Astrocyte (in vitro differentiated cells and primary cell): ENCODE data around the gene SLC9A7. TPM values are rescaled to one million over a fixed set of nuclear protein-coding genes. Genes with fewer than 3 reads are reported as not detected.

ENCODE experiments used
- DNase-seq: peaks from one replicate; pipeline ENCODE4 v3.0.0-alpha.2; 2010; ENCODE audit warnings: low read depth
- FAIRE-seq: peaks from 2 replicates; lab custom pipeline; 2011; peaks lifted over from hg19 to GRCh38; lab: Jason Lieb, UNC
- H2AFZ ChIP-seq: 2 replicates; pipeline ENCODE4 v1.6.0; 2012; ENCODE audit warnings: low read depth, low read length, inconsistent platforms
- H3K27ac ChIP-seq: 2 replicates; pipeline ENCODE4 v1.5.1; 2011; ENCODE audit warnings: low read depth, low read length, inconsistent platforms
- H3K27me3 ChIP-seq: 2 replicates; pipeline ENCODE4 v1.6.0; 2011; ENCODE audit warnings: low read length, inconsistent platforms; ENCODE audit not compliant: insufficient read depth
- H3K36me3 ChIP-seq: 2 replicates; pipeline ENCODE4 v1.5.1; 2011; ENCODE audit warnings: low read length, inconsistent platforms; ENCODE audit not compliant: insufficient read depth
- H3K4me1 ChIP-seq: 2 replicates; pipeline ENCODE4 v1.5.1; 2011; ENCODE audit warnings: low read length, inconsistent platforms; ENCODE audit not compliant: insufficient read depth
- H3K4me2 ChIP-seq: 2 replicates; pipeline ENCODE4 v1.6.0; 2012; ENCODE audit warnings: low read length, inconsistent platforms
- H3K4me3 ChIP-seq: 2 replicates; pipeline ENCODE4 v1.5.1; 2011; ENCODE audit warnings: low read depth, mild to moderate bottlenecking, low read length, inconsistent platforms; ENCODE audit not compliant: insufficient read depth
- H3K79me2 ChIP-seq: 2 replicates; pipeline ENCODE4 v1.6.0; 2012; ENCODE audit warnings: mild to moderate bottlenecking, low read length, inconsistent platforms; ENCODE audit not compliant: insufficient read depth
- H3K9ac ChIP-seq: 2 replicates; pipeline ENCODE4 v1.6.0; 2012; ENCODE audit warnings: mild to moderate bottlenecking, low read length, inconsistent platforms
- H3K9me3 ChIP-seq: 2 replicates; pipeline ENCODE4 v1.5.1; 2012; ENCODE audit warnings: low read depth, mild to moderate bottlenecking, low read length, inconsistent platforms; ENCODE audit not compliant: insufficient read depth
- H4K20me1 ChIP-seq: 2 replicates; pipeline ENCODE4 v1.6.0; 2012; ENCODE audit warnings: low read length, inconsistent platforms; ENCODE audit not compliant: insufficient read depth
- H3K27ac Mint-ChIP-seq: one replicate; pipeline ENCODE4 v1.8.0; 2021; ENCODE audit warnings: mild to moderate bottlenecking, mixed read lengths; ENCODE audit not compliant: unreplicated experiment
- H3K27me3 Mint-ChIP-seq: one replicate; pipeline ENCODE4 v1.8.0; 2021; ENCODE audit warnings: low read depth, mixed read lengths; ENCODE audit not compliant: unreplicated experiment
- H3K36me3 Mint-ChIP-seq: one replicate; pipeline ENCODE4 v1.8.0; 2021; ENCODE audit warnings: low read depth, mixed read lengths; ENCODE audit not compliant: unreplicated experiment
- H3K4me1 Mint-ChIP-seq: one replicate; pipeline ENCODE4 v1.8.0; 2021; ENCODE audit warnings: low read depth, mixed read lengths; ENCODE audit not compliant: unreplicated experiment
- H3K4me3 Mint-ChIP-seq: one replicate; pipeline ENCODE4 v1.8.0; 2021; ENCODE audit warnings: mild to moderate bottlenecking, moderate library complexity, mixed read lengths; ENCODE audit not compliant: unreplicated experiment
- H3K9me3 Mint-ChIP-seq: one replicate; pipeline ENCODE4 v1.8.0; 2021; ENCODE audit warnings: mild to moderate bottlenecking, mixed read lengths; ENCODE audit not compliant: unreplicated experiment
- CTCF ChIP-seq: IDR thresholded peaks from 2 replicates; pipeline ENCODE4 v1.5.1; 2011; ENCODE audit warnings: low read depth, mild to moderate bottlenecking, inconsistent platforms, low read length, moderate library complexity; ENCODE audit not compliant: insufficient read depth
- EZH2 ChIP-seq: IDR thresholded peaks from 2 replicates; pipeline ENCODE4 v1.6.1; 2012; ENCODE audit warnings: mild to moderate bottlenecking, low read length, inconsistent platforms; ENCODE audit not compliant: insufficient read depth
- total RNA-seq: library from RNA; stranded (reverse); gene quantifications from 2 replicates; pipeline ENCODE4 v1.2.1, GENCODE V29; 2021

SLC9A7 gene
- total RNA-seq, 1 donor from 2014 or later, result 21.0 TPM

GRCh38 chrX:46653482-46653881, 105.4 kb downstream of the SLC9A7 start:
- FAIRE-seq, result no peak
- Histone ChIP-seq H3K9me3 (no peaks in the 10 kb centered on the region), H3K4me2 (no peak overlapping the region), H3K4me1 (peaks cover 7% of the 10 kb centered on the region), H3K4me3 (no peak overlapping the region), H3K79me2 (no peaks in the 10 kb centered on the region), H3K27ac (no peak overlapping the region), H3K9ac (no peak overlapping the region), H2AFZ (no peak overlapping the region), H3K36me3 (no peaks in the 10 kb centered on the region), H3K27me3 (no peaks in the 10 kb centered on the region), H4K20me1 (no peaks in the 10 kb centered on the region)
- no peaks in the 10 kb centered on the region for H3K36me3 Mint-ChIP-seq
- H3K27me3 Mint-ChIP-seq, result no peaks in the 10 kb centered on the region
- no peak overlapping the region for H3K27ac Mint-ChIP-seq
- TF ChIP-seq EZH2, result no peak
- peak; percentile 7 for TF ChIP-seq CTCF
- H3K9me3 Mint-ChIP-seq, result no peaks in the 10 kb centered on the region
- no peak overlapping the region for H3K4me3 Mint-ChIP-seq
- no peak for DNase-seq
- H3K4me1 Mint-ChIP-seq, result peaks cover 17% of the 10 kb centered on the region

DNA sequence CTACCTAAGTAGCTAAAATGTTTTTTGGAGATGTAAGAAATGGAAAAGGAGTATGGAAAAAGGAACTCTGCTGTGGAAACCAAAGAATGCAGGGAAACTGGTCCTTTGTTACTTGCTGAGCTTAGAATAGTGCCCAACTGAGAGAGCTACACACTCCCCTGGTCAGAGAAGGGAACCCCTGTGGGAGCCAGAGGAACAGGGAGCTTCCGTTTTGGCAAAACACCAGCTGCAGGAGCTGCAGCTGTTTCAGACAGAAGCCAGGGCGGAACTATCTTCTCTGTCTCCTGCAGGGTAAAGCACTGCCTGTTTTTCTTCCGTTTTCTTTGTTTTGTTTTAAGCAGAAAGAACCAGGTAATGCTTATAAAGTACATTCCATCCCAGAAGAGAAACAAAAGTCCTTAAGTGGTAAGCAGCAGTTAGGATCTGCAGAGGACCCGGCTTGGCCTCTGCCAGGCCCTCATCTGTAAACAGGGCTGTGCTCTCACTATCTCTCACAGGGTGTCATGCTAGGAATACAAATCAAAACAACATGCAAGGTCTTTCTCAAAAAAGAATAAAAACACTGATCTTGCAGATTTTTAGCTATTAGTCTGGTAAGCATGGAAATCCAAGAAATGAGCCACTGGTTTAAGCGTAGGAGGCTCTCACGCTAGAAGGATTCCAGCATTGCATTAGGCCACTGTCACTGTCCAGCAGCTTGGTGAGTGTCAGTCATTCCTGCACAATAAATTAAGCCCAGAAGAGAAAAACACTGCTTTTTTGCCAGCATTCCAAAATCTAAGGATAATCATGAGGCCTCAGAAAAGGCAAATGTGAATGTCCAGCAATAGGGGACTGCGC, 109.3 kb downstream of the SLC9A7 start:
- Histone ChIP-seq H2AFZ (no peak overlapping the region), H3K4me1 (peaks cover 7% of the 10 kb centered on the region), H3K27ac (no peak overlapping the region), H3K36me3 (no peaks in the 10 kb centered on the region), H3K4me2 (peak overlapping the region; percentile 39), H3K9ac (no peak overlapping the region), H3K27me3 (no peaks in the 10 kb centered on the region), H3K9me3 (no peaks in the 10 kb centered on the region), H3K79me2 (no peaks in the 10 kb centered on the region), H4K20me1 (no peaks in the 10 kb centered on the region), H3K4me3 (no peak overlapping the region)
- TF ChIP-seq CTCF, result no peak
- no peak for TF ChIP-seq EZH2
- DNase-seq (no peak), FAIRE-seq (no peak)
- Mint-ChIP-seq H3K4me3 (no peak overlapping the region), H3K36me3 (peaks cover 6% of the 10 kb centered on the region), H3K4me1 (peaks cover 19% of the 10 kb centered on the region), H3K27ac (peak overlapping the region; percentile 53), H3K27me3 (no peaks in the 10 kb centered on the region), H3K9me3 (no peaks in the 10 kb centered on the region)

- no peak overlapping the region for H3K4me3 ChIP-seq
- peak overlapping the region; percentile 16 for H3K27ac Mint-ChIP-seq
- no peaks in the 10 kb centered on the region for H3K9me3 ChIP-seq
- no peak for DNase-seq
- no peaks in the 10 kb centered on the region for H3K9me3 Mint-ChIP-seq
- peaks cover 6% of the 10 kb centered on the region for H3K36me3 Mint-ChIP-seq
- H3K27me3 Mint-ChIP-seq, result no peaks in the 10 kb centered on the region
- H4K20me1 ChIP-seq, result no peaks in the 10 kb centered on the region
- no peaks in the 10 kb centered on the region for H3K36me3 ChIP-seq
- peak; percentile 9 for FAIRE-seq
- no peaks in the 10 kb centered on the region for H3K27me3 ChIP-seq
- no peak overlapping the region for H3K4me2 ChIP-seq
- TF ChIP-seq EZH2, result no peak
- no peak for TF ChIP-seq CTCF
- no peak overlapping the region for H2AFZ ChIP-seq
- H3K4me3 Mint-ChIP-seq, result no peak overlapping the region
- H3K27ac ChIP-seq, result no peak overlapping the region
- H3K4me1 Mint-ChIP-seq, result peaks cover 19% of the 10 kb centered on the region
- H3K9ac ChIP-seq, result no peak overlapping the region
- H3K4me1 ChIP-seq, result peaks cover 7% of the 10 kb centered on the region
- no peaks in the 10 kb centered on the region for H3K79me2 ChIP-seq
Measured at GRCh38 chrX:46648660-46649059, 110.3 kb downstream of the SLC9A7 start.
